ENCODE data around the gene CELF2.

- TF ChIP-seq EP300 (IDR thresholded peaks at IDR 0.05), result no peak
- TF ChIP-seq CTCF (IDR thresholded peaks at IDR 0.05), result no peak
These were observed 31.1 kb downstream of the CELF2 start for GRCh38 chr10:11048707-11049278.
